GM18861 (cell line): ENCODE results near the gene CEMIP2.

ENCODE experiments used
- ATAC-seq: cut with Tn5 transposase; IDR thresholded peaks from one replicate; pipeline ENCODE4 v1.9.1; 2021; ENCODE audit not compliant: unreplicated experiment

The CEMIP2 gene

DNA sequence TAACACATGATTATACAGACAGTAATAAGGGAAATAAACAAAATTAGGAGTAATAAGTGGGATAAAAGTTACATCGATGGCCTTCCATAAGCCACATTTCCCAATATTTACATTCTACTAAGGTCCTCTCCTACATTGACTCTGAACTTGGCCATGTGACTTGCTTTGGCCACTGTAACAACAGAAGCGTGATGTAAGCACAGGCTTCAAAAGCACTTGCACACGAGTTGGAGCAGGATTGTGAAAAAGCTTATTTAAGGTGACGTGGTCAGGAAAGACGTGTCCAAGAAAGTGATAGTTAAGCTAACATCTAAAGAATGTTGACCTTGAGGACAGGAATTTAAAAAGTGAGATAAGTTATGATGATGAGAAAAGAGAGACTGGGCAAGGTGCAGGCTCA, 9.8 kb upstream of the CEMIP2 start:
- ATAC-seq = no peak

DNA sequence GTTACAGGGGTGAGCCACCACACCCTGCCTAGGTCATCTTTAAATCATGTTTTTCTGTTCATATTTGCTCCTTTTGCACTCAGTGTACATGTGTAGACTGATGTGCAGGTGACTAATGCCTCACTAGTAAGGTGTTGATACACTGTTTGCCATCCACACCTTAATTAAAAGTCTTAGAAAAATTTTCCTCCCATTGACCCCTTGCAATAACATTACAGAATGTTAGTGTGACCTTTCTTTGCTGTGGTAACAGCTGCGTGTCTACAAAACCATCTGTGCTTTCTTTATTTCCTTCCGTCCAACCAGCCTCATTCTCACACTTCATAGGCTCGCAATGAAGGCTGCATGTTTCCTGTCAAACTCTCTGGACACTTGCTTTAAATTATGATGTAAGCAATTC, 6.6 kb upstream of the CEMIP2 start:
- ATAC-seq = peak; percentile 75

DNA sequence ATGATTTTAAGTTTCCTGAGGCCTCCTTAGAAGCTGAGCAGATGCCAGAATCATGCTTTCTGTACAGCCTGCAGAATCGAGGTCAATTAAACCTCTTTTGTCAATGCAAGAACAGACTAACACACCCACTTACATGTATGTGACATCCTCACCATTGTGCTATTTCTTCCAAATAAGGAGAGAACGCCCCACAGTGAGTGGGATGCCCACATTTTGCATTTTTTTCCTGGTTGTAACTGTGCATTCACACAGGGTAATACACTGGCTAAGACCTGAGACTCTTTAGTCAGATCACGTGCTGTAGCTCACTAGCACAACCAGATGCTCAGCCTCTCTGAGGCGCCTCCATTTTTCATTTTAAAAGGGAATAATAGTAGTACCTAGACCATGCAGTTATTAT, 4.4 kb upstream of the CEMIP2 start:
- no peak for ATAC-seq

DNA sequence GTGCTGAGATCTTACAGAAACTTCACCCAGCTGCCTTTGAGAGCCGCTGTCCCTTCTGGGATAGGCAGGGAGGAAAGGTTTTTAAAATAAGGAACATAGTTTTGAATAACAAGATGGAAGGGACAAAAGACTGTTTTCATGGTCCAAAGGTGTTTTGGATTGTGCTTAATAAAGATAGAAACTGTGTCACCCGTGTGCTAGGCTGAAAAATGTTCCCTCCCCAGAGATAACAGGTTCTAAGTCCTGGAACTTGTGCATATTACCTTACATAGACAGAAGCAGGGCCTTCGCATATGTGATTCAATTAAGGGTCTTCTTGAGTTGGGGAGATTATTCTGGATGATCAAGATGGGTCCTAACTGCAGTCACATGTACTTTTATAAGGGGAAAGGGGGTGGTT, 1.9 kb upstream of the CEMIP2 start:
- no peak for ATAC-seq

DNA sequence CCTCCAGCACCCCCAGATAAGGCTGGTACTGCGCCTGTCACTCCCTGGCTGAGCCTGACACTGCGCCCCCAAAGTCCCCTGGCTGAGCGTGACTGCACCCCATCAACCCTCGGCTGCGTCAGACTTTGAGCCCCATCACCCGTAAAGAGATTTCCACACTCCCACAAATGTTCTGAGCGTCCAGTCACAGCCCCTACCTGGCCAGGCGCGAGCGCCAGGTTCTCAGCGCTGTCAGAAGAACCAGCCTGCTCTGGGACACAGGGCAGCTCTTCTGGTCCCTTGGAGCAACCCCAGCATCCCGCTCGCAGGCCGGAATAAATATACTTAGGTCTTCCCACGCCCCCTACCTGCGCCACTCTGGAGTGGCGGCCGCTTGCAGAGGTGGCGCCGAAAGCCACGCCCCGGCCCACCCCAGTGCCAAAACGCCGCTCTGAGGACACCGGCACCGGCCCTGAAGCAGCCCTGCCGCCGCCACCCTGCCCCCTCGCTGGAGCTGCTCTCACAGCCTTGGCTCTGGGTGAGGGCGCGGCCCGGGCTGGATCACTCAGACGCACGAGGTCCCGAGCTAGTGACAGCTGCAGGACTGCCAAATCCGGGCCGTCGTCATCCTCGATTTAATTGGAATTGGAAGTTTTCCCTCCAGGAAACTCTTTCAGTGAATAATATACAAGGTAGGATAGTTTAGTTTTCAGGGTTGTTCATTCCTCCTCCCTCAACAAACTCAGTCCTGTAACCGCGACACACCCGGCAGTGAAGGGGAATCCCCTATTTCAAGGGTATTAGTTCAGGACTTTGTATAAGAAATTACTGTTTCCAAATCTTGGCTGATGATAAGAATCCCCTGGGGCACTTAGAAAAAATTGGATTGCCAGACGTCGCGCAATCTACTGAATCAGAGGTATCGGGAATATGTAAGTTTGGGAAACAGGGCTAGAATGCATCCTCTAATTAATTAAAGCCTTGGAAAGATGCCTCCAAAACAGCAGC, 1.2 kb upstream of the CEMIP2 start:
- ATAC-seq = peak; percentile 28

DNA sequence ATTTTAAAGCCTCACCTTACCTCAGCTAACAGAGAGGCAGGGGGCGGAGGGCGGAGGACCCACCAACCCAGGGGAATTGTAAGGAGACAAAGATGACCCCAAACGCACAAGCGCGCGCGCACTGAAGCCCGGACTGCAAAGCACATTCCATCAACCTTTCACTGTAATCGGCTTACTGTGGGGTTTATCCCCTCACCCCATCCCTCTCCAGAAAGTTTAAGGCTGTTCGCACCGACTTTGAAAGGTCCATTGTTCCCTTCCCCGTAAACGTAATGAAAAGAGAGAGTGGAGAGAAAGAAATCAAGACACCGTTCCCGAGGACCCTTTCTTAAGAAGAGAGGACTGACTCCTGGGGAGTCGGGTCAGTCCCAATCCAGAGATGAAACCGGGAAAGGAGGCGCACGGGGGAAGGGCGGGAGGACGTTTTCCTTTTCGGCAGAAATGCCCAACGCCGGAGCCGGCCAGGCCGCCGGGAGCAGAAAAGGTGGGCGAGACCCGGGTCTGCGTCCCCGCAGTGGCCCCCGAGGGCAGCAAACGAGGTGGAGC, 464 bp downstream of the CEMIP2 start:
- no peak for ATAC-seq

DNA sequence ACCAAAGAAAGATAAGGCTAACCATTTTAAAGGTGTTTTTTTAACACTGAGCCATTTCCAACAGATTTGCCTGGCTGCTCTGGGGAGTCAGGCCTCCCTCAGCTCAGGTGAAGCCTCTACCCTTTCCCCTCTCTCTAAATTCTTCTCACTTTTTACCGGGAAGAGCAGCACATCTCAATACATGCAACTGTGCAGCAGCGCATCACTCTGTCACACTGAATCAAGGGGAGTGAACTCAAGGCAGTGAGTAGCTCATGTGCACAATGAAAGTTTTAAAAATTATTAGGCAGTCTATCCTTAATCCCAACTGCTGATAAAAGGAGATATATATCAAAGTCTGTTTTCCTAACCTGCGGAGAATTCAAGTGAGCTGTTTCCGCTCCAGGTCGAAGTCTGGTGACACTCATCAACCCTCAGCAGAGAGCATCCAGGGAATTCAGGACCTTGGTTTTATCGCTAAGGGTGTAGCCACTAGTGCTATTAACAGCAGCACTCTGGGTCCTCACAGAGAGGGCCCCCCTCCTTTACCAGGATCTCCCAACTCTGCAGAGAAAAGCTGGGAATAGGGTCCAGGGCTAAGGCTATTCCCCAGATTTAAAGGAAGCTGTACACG, 1.0 kb downstream of the CEMIP2 start:
- no peak for ATAC-seq

DNA sequence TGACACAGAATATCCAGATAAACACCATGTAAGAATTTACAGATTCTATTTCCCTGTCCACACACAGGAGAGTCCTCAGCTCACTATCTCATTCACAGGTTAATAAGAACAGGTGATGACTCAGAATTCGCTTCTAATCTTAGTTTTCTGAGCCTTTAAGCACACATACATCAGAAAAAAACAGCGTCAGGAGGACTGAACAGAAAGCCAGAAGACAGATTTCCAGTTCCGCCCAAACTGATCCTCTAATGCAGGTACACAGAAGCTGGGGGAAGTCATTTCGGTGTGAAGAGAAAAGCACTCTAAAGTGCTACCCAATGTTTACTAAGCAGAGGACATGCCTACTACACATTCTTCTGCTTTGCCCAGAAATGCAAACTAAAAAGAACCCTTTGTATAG, 1.6 kb downstream of the CEMIP2 start:
- ATAC-seq = no peak

DNA sequence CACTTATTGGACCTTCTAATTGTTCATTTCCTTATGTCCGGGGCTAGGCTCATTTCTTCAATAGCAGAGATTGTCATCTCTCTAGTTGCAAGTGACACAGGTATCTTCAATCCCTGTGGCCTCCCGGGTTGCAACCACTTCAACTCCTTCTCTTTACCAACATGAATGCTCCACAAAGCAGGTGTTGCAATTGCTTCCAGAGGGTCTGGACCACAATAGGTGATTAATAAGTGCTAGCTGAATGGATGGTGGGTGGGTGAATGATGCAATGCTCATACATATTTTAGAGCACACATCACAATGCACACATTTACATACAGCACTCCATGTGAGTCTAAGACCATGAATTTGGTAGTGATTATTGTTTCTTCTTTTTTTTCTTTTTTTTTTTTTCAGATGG, 2.6 kb downstream of the CEMIP2 start:
- ATAC-seq = no peak

DNA sequence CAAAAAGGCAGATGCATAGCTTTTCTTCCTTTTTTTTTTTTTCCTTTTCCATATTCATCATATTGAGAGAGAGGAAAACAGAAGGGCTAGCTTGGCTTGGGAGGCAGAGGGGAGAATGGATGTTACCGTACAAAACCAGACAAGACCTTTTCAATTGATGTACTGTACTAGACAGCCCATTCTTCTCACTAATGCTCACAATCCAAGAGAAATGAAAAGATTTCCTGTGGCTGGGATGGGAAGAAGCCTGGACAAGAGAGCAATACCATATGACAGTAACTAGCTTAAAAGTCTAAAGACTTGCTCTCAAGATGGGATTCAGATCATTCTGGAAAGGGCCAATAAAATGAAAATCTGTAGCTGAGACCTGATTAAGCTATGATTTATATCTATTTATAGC, 3.4 kb downstream of the CEMIP2 start:
- no peak for ATAC-seq

DNA sequence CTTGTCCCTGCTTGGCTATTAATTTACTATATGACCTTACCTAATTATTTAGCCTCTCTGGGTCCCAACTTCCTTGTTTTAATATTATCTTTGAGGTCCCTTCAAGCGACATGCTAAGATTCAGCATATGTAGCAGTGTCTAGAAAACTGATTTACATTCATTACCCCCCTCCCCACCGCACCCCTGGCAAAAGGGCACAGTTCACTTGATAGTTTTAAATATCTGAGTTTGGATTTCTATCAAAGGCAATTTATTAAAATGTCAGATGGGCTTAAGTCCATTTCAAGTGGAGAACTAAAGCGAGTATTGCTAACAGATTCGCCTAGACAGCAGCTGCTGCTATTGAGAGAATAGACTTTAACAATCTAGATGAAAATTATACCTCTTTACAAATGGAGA, 3.9 kb downstream of the CEMIP2 start:
- ATAC-seq = no peak

DNA sequence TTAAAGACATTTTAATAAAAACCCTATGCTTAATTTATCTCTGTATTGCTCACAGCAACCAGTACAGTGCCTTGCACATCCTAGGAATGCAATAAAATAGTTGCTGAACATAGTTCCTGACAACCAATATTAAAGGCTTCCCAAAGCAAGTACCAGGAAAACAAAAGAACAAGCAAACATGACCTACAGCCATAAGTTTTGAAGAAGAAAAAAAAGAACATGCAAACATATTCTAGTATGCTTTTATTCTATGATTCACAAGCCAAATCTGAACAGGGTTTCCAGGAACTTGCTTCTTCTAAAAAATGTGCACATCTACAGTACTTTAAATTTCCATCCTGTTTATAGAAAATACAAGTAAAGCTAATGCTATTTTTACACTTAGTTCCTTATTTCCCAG, 4.5 kb downstream of the CEMIP2 start:
- no peak for ATAC-seq

DNA sequence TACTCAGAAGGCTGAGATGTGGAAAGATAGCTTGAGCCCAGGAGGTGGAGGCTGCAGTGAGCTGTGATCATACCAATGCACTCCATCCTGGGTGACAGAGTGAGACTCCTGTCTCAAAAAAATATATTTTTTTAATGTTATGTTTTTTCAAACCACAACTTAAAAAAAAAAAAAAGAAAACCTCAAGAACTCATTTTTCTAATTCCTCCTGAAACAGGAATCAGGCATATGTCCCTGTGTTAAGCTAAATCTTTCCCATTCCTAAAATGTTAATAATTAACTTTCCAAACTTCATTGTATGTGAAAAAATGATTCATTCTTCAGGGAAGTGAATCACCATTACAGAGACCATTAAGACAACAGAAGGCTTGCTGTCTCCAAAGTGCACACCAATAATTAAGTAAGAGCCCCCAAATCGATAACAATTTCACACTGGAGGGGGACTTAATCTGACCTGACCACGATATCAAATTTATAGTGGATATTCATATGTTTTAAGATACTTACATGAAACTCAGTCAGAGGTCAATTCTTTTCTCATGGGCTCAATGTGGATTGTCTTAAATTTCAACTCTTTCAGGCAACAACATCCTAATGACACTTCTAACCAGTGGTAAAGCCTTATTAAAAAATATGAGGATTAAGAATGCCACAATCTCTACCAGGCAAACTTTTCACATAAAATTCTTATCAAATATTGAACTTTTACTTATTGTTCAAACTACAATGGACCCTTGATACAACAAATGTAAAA, 5.2 kb downstream of the CEMIP2 start:
- no peak for ATAC-seq

DNA sequence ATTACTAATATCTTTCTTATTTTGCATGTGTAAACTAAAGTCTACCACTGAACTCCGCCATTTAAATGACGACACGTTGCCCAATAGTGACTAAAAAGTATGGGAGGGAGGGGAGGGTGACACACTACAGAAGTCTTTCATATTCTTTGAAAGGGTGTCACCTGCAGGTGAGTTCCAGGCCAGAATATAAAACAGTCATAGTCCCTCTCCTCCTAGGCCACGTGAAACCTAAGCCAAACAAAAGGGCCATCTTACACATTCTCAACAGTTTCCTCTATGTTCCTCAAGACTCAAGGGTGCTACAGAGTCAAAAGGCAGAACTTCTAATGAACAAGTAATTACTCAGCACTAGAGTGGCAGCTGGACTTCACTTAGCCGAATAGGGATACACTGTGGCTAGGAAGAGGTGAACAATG, 6.4 kb downstream of the CEMIP2 start:
- no peak for ATAC-seq

DNA sequence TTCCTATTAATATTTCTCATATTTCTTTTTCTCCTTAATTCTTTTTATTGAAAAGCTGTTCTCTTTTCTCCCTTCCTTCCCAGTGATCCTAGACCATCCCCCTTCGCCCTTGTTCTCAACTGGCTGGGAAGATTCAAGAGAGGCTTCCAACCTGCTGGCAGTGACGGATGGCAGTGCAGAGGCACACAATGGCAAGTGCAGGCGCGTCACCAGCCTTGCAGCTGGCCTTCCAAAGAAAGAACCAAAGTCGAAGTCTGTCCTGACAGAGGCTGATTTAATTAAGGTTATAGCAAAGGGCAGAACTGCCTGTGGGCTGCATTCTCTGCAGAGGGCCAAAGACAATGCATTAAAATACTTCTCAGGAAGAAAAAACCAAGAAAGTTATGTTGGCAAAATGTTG, 7.4 kb downstream of the CEMIP2 start:
- no peak for ATAC-seq

DNA sequence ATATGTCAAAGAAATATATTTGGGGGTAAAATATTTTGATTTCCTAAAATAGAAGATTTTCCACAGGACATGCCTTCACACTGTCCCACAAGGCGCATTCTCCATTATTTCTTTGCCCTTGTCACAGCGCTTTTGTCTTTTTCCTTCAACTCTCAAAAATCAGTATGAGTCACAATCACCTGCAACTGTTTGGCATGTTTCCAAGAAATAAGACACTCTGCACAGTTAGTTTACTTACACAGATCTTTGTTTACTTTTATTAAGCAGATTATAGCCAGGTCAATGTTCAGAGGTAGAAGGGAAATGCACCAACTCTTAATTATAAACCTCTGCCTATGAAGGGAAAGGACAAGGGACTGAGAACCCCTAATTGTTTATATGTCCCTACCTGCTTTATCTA, 9.5 kb downstream of the CEMIP2 start:
- no peak for ATAC-seq

DNA sequence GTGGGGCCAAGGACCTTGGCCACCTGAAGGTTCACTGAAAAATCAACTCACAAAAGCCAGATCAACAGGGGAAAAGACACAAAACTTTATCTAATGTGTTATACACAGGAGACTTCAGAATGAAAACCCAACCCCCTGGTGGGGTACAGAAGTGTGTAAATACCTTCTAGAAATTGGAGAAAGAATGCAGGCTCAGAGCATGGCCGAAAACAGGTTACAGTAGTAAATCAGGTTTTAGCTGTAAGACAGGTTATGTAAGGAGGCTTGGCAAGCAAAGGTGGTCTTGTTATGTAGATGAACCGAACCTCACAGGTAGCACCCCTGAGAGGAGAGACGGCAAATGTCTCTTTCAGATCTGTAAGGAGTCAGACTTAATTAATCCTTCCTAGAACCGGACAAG, 10.0 kb downstream of the CEMIP2 start:
- ATAC-seq = no peak

DNA sequence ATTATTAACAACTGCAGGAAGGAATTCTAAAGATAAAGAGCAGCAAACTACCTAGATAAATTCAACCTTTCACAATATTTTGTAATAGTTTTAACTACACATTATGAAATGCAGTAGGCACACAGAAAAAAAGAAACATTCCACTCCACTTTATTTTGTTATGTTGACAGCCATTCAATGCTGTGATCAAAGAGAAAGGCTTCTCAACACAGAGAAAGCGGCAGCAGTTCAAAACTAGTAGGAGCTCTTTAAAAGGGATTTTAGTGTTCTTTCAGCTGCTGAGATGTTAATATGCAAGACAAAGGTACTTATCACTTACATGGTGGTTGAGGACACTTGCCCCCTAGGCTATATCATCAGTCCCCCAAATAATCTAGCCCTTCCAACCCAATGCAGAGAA, 11.6 kb downstream of the CEMIP2 start:
- no peak for ATAC-seq

DNA sequence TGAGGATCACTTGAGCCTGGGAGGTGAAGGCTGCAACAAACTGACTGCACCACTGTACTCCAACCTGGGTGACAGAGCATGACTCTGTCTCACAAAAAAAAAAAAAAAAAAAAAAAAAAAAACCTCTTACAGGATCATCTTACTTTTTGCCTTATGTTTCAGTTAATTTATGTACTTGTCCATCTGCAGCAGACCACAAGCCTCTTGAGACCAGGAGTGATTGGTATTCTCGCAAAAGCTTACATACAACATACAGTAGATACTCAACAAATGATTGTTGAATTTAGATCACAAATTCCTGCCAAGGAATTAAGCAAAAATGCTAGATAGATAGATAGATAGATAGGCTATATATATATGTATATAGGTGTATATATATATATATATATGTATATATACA, 12.4 kb downstream of the CEMIP2 start:
- no peak for ATAC-seq

DNA sequence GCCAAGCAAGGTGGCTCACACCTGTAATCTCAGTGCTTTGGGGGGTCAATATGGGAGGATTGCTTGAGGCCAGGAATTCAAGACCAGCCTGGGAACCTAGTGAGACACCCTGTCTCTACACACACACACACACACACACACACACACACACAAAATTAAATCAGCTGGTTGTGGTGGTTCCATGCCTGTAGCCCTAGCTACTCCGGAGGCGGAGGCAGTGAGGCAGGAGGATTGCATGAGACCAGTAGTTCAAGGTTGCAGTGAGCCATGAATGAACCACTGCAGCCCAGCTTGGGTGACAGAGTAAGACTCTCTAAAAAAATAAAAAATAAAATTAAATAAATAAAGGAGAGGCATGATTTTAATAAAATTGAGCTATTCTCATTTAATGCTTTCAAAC, 13.1 kb downstream of the CEMIP2 start:
- ATAC-seq = no peak

DNA sequence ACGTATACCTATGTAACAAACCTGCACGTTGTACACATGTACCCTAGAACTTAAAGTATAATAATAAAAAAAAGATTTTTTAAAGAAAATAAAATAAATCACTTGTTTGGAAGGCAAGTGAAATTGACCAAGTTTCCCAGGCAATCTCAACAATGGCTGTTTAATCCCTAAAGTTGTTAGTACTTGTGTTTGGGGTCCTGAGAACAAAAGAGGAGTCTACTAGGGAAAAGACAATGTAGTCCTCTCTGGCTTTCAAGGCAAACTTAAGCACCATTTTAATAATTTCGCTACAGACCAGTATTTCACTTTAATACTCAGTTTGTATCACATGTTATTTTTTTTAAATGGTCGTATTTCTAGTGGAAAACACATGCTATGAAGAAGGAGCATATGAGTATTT, 14.2 kb downstream of the CEMIP2 start:
- ATAC-seq = no peak

DNA sequence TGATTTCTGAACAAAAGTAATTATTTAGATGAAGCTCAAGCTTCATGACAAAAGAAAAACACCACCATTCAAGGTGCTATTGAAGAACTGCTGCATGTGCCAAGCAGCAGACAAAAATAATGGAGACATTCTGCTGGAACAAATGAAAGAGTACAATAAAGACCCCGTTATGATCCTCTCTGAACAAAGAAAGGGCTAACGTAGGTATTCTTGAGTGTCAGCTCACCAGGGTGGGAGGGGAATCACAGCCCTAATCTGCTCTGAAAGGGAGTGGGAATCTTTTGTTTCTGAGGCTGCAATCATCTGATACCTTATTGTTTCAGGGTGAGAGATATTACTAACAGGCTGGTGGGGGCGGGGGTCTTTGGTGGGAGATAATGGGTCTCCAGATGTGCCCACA, 15.4 kb downstream of the CEMIP2 start:
- ATAC-seq = no peak
